GM23248 (cell line): ENCODE measurements around the gene PRSS56.

Experiments used
- EZH2 ChIP-seq: fragments of 200-600 bp; sonication (generic); IDR thresholded peaks from 2 replicates; pipeline ENCODE4 v1.6.1; 2018; ENCODE audit warnings: antibody characterized with exemption, mild to moderate bottlenecking; ENCODE audit not compliant: insufficient read depth, poor library complexity, severe bottlenecking
- EZH2phosphoT487 ChIP-seq: fragments of 200-600 bp; sonication (generic); IDR thresholded peaks from 2 replicates; pipeline ENCODE4 v1.6.1; 2018; ENCODE audit warnings: antibody characterized with exemption, moderate library complexity, mild to moderate bottlenecking, low read depth; ENCODE audit not compliant: insufficient read depth

DNA sequence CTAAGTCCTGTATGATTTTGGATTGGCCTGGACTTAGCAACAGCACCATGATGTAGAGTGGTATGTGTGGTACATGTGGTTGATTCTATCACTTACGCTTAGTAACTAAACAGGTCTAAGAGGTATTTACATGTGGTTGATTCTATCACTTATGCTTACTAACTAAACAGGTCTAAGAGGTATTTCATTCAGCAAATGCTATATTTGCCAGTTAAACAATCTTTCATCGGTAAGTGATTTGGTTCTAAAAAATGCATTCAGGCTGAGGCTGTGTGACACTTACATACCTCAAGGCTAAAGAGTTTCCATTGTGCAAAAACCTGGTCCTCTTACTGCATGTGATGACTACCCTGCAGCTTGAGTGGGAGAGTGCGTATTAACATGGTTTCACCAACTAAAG lies 43.4 kb downstream of the PRSS56 start:
- TF ChIP-seq EZH2 (no peak), EZH2phosphoT487 (0 out of 2 replicates have a peak, but pooled peaks have one; percentile 52)
